Thymus (tissue), 11 donors: Measurements from ENCODE around the gene PPP4R4. TPM values are rescaled to one million over a fixed set of nuclear protein-coding genes. Genes with fewer than 3 reads are reported as not detected.

Source experiments
- DNase-seq, 9 donors: peaks; one replicate each; pipeline ENCODE4 v3.0.0-alpha.2; 2013; ENCODE audit warnings: low spot score in 9 of 9, low read depth in 6 of 9, missing footprints in 1 of 9
- H3K27ac ChIP-seq, 2 donors: one replicate each; pipeline ENCODE4 v1.5.1; 2013; ENCODE audit warnings: control low read depth in 1 of 2, low read depth in 1 of 2, low read length in 1 of 2, mild to moderate bottlenecking in 1 of 2, moderate library complexity in 1 of 2
- H3K27me3 ChIP-seq, 2 donors: one replicate each; pipeline ENCODE4 v1.5.1; 2013; ENCODE audit warnings: low read length in 1 of 2; ENCODE audit not compliant: control insufficient read depth in 2 of 2, insufficient read depth in 1 of 2
- H3K36me3 ChIP-seq, 2 donors: one replicate each; pipeline ENCODE4 v1.5.1; 2013; ENCODE audit warnings: low read length in 1 of 2, mild to moderate bottlenecking in 1 of 2, moderate library complexity in 1 of 2; ENCODE audit not compliant: control insufficient read depth in 2 of 2, insufficient read depth in 2 of 2
- H3K4me1 ChIP-seq, 2 donors: one replicate each; pipeline ENCODE4 v1.5.1; 2013; ENCODE audit warnings: low read length in 2 of 2; ENCODE audit not compliant: control insufficient read depth in 2 of 2, insufficient read depth in 2 of 2
- H3K4me3 ChIP-seq, 2 donors: one replicate each; pipeline ENCODE4 v1.5.1; 2013; ENCODE audit warnings: low read length in 2 of 2, control low read depth in 1 of 2, mild to moderate bottlenecking in 1 of 2
- H3K9me3 ChIP-seq, 2 donors: one replicate each; pipeline ENCODE4 v1.5.1; 2013; ENCODE audit warnings: low read length in 1 of 2, mild to moderate bottlenecking in 1 of 2; ENCODE audit not compliant: control insufficient read depth in 2 of 2, insufficient read depth in 1 of 2
- WGBS: extraction: QIAGEN DNeasy Blood & Tissue Kit; methylation state at CpG from one replicate; pipeline ENCODE4 v1.1.7; 2013; 5-methylcytosine and 5-hydroxymethylcytosine counted together
- polyA plus RNA-seq: library from polyadenylated mRNA; stranded (reverse); fragments of 200-250 nt; gene quantifications from one replicate; pipeline ENCODE4 v1.2.3, GENCODE V29; 2013
- total RNA-seq: library from RNA; stranded (reverse); fragments of 120-200 nt; gene quantifications from one replicate; pipeline ENCODE4 v1.2.4, GENCODE V29; 2013
- donor health status: healthy.

The PPP4R4 gene
- total and polyA plus RNA-seq, 2 donors = 0.24 to 1.3 TPM

DNA sequence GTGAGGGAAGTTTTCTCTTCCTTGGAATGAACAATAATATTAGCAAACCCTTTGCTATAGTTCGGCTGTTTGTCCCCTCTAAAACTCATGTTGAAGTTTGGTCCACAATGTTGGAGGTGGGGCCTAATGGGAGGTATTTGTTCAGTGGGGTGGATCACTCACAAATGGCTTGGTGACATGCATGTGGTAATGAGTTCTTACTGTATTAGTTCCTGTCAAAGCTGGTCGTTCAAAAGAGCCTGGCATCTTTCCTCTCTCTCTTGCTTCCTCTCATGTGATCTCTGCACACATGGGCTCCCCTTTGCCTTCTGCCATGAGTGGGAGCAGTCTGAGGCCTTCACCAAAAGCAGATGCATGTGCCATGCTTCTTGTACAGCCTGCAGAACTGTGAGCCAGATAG is 13.1 kb upstream of the PPP4R4 start:
- 49% methylated on average over 2 of the region's 2 CpGs for WGBS
- no peaks in the 10 kb centered on the region for H3K9me3 ChIP-seq
- no peak for DNase-seq
- no peak overlapping the region for H3K4me3 ChIP-seq
- H3K36me3 ChIP-seq = no peaks in the 10 kb centered on the region
- H3K4me1 ChIP-seq = no peaks in the 10 kb centered on the region
- H3K27ac ChIP-seq = no peak overlapping the region
- H3K27me3 ChIP-seq = peaks cover 0 to 21% of the 10 kb centered on the region in 2 donors

DNA sequence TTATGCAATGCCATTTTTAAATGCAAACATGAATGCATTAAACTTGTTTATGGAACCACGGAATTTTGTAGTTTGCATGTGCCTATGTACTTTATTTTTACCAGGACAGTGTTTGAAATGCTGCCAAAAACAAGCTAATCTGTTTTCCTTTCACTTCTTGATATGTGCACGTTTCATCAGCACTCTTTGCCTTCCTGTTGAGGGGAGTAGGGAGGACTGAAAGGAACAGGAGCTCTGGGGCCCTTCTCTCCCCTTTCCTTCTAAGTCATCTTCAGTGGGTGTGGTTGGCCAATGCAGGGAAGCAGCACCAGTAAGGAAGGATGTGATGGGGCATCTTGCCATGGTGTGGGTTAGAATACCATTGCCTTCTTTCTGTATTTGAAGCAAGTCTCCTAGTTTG is 12.1 kb upstream of the PPP4R4 start:
- H3K4me3 ChIP-seq = no peak overlapping the region
- no peaks in the 10 kb centered on the region for H3K4me1 ChIP-seq
- WGBS = 6% methylated on average over 2 of the region's 2 CpGs

DNA sequence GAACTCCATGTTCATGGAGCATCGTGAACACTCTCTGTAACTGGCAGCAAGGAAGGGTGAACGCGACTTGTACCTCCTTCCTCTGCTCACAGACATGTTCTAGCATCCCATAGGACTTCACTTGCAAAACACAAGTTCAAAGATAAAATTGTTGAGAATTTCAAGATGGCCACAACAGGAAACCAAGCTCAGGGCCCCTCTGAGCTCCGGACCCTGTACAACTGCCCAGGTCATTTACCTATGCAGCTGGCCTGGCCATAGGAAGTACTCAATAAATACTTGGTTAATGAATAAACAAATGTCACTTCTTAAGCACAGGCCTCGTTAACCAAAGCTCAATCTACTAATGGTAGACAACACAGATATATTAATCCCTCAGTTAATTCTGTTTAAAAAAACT is 11.7 kb upstream of the PPP4R4 start:
- Histone ChIP-seq H3K36me3 (no peaks in the 10 kb centered on the region), H3K4me3 (no peak overlapping the region), H3K27me3 (peaks cover 0 to 21% of the 10 kb centered on the region in 2 donors), H3K4me1 (no peaks in the 10 kb centered on the region), H3K27ac (no peak overlapping the region), H3K9me3 (no peaks in the 10 kb centered on the region)
- 95% methylated on average over 5 of the region's 5 CpGs for WGBS
- DNase-seq = no peak

More for the DNA sequence above, 12.1 kb upstream of the PPP4R4 start:
- H3K36me3 ChIP-seq = no peaks in the 10 kb centered on the region
- DNase-seq = no peak
- no peak overlapping the region for H3K27ac ChIP-seq
- H3K27me3 ChIP-seq = peaks cover 0 to 21% of the 10 kb centered on the region in 2 donors
- no peaks in the 10 kb centered on the region for H3K9me3 ChIP-seq

DNA sequence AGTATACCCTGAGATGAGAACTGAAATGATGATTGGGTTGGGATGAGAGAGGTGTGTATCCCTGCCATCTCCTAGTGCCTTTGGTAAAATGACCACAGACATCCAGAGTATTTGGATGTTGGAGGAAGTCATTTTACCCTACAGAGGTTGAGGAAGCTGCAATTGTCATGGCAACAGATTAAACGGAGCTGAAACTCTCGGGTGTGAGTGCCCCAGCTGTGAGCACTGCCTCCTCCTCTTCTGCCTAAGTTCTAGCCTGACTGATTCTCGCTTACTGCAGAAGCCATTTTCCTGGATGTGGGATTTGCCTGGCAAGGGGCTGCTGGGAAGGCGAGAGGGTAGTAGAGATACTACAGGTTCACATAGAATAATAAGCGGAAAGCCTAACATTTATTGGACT is 10.3 kb upstream of the PPP4R4 start:
- 61% methylated on average over 5 of the region's 5 CpGs for WGBS
- H3K27me3 ChIP-seq = peaks cover 0 to 21% of the 10 kb centered on the region in 2 donors
- H3K27ac ChIP-seq = no peak overlapping the region
- no peaks in the 10 kb centered on the region for H3K9me3 ChIP-seq
- no peaks in the 10 kb centered on the region for H3K4me1 ChIP-seq
- no peak overlapping the region for H3K4me3 ChIP-seq
- no peak for DNase-seq
- H3K36me3 ChIP-seq = no peaks in the 10 kb centered on the region

GRCh38 chr14:94164685-94165431 is 9.3 kb upstream of the PPP4R4 start:
- WGBS = 85% methylated on average over 26 of the region's 26 CpGs
- DNase-seq = no peak

DNA sequence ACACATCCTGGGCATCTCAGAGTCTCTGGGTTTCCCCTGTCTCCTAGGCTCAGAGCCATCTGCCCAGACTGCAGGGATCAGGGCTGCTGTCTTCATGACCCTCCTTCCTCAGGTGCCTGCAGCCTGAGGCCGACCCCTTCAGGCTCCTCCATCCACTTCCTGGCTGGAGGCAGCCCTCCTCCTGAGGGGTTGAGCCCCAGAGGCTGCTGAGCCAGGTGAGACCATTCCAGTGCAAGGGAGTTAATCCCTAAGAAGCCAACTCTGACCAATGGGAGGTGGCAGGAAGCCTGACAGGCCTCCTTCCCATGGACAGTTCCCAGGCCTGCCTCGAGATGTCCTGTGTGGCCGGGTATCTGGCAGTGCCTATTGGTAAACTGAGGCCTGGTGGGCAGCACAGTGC is 8.4 kb upstream of the PPP4R4 start:
- WGBS = 99% methylated on average over 3 of the region's 3 CpGs
- no peaks in the 10 kb centered on the region for H3K36me3 ChIP-seq
- no peak for DNase-seq
- H3K27ac ChIP-seq = no peak overlapping the region
- no peaks in the 10 kb centered on the region for H3K4me1 ChIP-seq
- no peaks in the 10 kb centered on the region for H3K9me3 ChIP-seq
- no peak overlapping the region for H3K4me3 ChIP-seq
- H3K27me3 ChIP-seq = peaks cover 0 to 22% of the 10 kb centered on the region in 2 donors

More at GRCh38 chr14:94164685-94165431, 9.3 kb upstream of the PPP4R4 start:
- Histone ChIP-seq H3K27me3 (peaks cover 0 to 21% of the 10 kb centered on the region in 2 donors), H3K4me3 (no peak overlapping the region), H3K36me3 (no peaks in the 10 kb centered on the region), H3K9me3 (no peaks in the 10 kb centered on the region), H3K27ac (no peak overlapping the region), H3K4me1 (no peaks in the 10 kb centered on the region)

DNA sequence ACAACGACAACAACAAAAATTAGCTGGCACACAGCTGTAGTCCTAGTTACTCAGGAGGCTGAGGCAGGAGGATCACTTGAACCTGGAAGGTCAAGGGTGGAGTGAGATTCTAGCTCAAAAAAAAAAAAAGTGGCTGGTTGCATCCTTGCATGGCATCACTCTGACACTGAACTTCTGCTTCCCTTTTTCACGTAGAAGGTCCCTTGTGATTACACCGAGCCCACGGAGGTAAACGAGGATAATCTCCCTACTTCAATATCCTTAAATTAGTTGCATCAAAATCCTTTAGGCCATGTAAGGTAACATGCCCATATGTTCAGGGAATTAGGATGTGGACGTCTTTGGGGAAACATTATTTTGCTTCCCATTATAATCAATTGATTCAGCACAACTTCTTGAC is 4.0 kb upstream of the PPP4R4 start:
- Histone ChIP-seq H3K27ac (no peak overlapping the region), H3K36me3 (no peaks in the 10 kb centered on the region), H3K9me3 (no peaks in the 10 kb centered on the region), H3K27me3 (peaks cover 12 to 43% of the 10 kb centered on the region in 2 donors), H3K4me1 (peaks cover 4 to 6% of the 10 kb centered on the region in 2 donors), H3K4me3 (no peak overlapping the region)
- no peak for DNase-seq
- WGBS = 61% methylated on average over 6 of the region's 6 CpGs

DNA sequence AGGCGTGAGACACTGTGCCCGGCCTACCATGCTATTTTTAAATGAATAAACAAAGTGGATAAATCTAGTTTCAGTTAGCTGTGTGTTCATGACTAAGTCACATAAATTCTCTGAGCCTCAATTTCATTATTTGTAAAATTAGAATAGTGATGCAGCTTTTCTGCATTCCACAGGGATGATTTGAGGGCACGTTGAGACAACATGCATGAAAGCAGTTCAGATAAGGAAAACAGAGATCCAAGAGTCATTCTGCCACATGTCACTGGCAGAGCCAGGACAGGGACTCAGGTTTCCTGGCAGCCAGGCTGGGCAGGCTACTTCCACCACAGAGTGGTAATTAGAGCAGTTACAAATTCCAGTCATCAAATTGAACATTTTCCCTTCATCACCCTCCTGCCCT is 2.9 kb upstream of the PPP4R4 start:
- Histone ChIP-seq H3K4me3 (no peak overlapping the region), H3K36me3 (no peaks in the 10 kb centered on the region), H3K9me3 (no peaks in the 10 kb centered on the region), H3K4me1 (peaks cover 4 to 6% of the 10 kb centered on the region in 2 donors), H3K27ac (no peak overlapping the region), H3K27me3 (peaks cover 23 to 46% of the 10 kb centered on the region in 2 donors)
- no peak for DNase-seq
- 79% methylated on average over 3 of the region's 3 CpGs for WGBS

GRCh38 chr14:94172545-94172944 is 1.6 kb upstream of the PPP4R4 start:
- H3K27me3 ChIP-seq = peaks cover 28 to 52% of the 10 kb centered on the region in 2 donors
- 89% methylated on average over 5 of the region's 5 CpGs for WGBS
- no peak overlapping the region for H3K27ac ChIP-seq
- no peak overlapping the region for H3K4me3 ChIP-seq
- H3K36me3 ChIP-seq = no peaks in the 10 kb centered on the region
- no peaks in the 10 kb centered on the region for H3K9me3 ChIP-seq
- H3K4me1 ChIP-seq = peaks cover 4 to 6% of the 10 kb centered on the region in 2 donors
- no peak for DNase-seq
